ENCODE measurements around the gene PITX1. TPM values are rescaled to one million over a fixed set of nuclear protein-coding genes. Genes with fewer than 3 reads are reported as not detected.
A peak's percentile ranks its signal among the peaks of the same experiment; 100 is the strongest.

PITX1 gene
- total and polyA plus RNA-seq, 11 donors, result 0.03 to 0.39 TPM; not detected in 9

DNA sequence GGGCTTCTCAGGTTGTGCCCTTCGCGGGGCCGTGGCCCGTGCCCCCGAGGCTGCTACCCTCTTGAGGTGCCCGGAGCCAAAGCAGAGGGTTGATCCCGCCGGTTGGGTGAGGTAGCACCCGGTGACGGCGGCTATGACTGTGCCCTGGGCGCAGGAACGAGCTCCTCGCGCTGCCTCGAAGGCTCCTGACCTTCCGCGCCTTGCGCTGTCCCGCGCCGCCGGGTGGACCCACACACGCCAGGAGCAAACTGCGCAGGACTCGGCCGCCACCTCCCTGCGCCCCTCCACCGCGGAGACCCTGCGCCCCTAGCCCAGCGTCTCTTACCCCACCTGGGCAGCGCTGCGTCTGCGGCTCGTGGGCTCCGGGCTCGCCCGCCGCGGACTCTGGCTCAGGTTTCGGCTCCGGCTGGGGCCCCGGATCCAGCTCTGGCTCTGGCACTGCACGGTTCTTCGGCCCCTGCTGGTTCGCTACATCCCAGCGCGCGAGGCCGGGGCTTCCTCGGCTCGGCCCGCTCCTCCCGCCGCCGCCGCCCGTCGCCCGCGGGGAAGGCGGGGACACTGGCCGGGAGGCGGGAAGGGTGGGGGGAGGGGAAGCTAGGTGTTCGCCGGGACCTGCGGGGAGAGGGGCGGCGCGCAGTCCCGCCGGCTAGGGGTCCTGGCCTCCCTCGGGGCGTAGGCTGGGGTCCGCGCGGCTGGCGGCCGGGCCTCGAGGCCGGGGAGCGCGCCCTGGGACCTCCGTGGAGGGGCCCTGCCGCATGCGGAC is 5.4 kb upstream of the PITX1 start:
- ATAC-seq (peak in 2 of 4 donors; percentile 19 to 22), DNase-seq (peak in 1 of 5 donors; percentile 59)
- Histone ChIP-seq H3K27me3 (peaks cover 58 to 98% (median 95%) of the 10 kb centered on the region in 9 donors), H3K9me3 (no peaks in the 10 kb centered on the region), H3K36me3 (no peaks in the 10 kb centered on the region), H3K4me1 (peaks cover 0 to 25% (median 12%) of the 10 kb centered on the region in 12 donors), H3K27ac (no peak overlapping the region), H3K4me3 (peak overlapping the region in 3 of 12 donors; percentile 3 to 20 (median 7))
- TF ChIP-seq, protein P1, sequence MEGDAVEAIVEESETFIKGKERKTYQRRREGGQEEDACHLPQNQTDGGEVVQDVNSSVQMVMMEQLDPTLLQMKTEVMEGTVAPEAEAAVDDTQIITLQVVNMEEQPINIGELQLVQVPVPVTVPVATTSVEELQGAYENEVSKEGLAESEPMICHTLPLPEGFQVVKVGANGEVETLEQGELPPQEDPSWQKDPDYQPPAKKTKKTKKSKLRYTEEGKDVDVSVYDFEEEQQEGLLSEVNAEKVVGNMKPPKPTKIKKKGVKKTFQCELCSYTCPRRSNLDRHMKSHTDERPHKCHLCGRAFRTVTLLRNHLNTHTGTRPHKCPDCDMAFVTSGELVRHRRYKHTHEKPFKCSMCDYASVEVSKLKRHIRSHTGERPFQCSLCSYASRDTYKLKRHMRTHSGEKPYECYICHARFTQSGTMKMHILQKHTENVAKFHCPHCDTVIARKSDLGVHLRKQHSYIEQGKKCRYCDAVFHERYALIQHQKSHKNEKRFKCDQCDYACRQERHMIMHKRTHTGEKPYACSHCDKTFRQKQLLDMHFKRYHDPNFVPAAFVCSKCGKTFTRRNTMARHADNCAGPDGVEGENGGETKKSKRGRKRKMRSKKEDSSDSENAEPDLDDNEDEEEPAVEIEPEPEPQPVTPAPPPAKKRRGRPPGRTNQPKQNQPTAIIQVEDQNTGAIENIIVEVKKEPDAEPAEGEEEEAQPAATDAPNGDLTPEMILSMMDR (IDR thresholded peaks at IDR 0.05), result no peak
- intact Hi-C loops (cut with DNase I), result loop anchor here in 1 of 10 donors (5.0 kb wide), 1 partner anchor 153 kb away; no protein-coding TSS in a partner anchor
- 1 to 4% (median 2%) methylated on average over 28 to 87 of the region's 87 CpGs for WGBS, 4 donors

DNA sequence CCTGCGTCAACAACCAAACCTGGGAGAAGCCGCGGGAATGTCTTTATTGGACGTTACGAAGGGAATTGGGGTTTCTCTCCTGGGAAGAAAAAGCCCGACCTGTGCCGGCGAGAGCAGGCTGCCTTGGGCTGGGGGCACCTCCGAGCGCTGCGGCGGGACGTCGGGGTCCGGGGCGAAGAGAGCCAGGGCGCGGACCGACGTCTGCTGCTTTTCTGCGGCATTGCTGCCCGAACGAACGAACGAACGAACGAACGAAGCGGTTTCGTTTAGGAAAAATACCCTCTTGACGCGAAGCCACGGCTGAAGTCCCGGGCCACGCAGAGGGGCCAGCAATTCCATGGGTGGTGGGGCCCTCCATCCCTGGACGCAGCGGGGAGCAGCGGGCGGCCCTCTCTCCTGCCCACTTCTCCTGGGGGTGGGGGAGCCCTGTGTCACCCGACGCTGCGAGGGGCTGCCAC is 4.8 kb upstream of the PITX1 start:
- H3K27me3 ChIP-seq, result peaks cover 58 to 98% (median 95%) of the 10 kb centered on the region in 9 donors
- peak overlapping the region in 2 of 12 donors; percentile 3 to 20 for H3K4me3 ChIP-seq
- peaks cover 0 to 30% (median 14%) of the 10 kb centered on the region in 12 donors for H3K4me1 ChIP-seq
- DNase-seq (no peak), ATAC-seq (no peak)
- 3 to 6% (median 4%) methylated on average over 16 to 42 of the region's 42 CpGs for WGBS, 4 donors
- intact Hi-C loops (cut with DNase I), result no loop called here
- no peak overlapping the region for H3K27ac ChIP-seq
- no peaks in the 10 kb centered on the region for H3K36me3 ChIP-seq
- H3K9me3 ChIP-seq, result no peaks in the 10 kb centered on the region
- TF ChIP-seq POLR2A (IDR thresholded peaks at IDR 0.05), result no peak
- TF ChIP-seq, protein P1 (IDR thresholded peaks at IDR 0.05), result no peak

DNA sequence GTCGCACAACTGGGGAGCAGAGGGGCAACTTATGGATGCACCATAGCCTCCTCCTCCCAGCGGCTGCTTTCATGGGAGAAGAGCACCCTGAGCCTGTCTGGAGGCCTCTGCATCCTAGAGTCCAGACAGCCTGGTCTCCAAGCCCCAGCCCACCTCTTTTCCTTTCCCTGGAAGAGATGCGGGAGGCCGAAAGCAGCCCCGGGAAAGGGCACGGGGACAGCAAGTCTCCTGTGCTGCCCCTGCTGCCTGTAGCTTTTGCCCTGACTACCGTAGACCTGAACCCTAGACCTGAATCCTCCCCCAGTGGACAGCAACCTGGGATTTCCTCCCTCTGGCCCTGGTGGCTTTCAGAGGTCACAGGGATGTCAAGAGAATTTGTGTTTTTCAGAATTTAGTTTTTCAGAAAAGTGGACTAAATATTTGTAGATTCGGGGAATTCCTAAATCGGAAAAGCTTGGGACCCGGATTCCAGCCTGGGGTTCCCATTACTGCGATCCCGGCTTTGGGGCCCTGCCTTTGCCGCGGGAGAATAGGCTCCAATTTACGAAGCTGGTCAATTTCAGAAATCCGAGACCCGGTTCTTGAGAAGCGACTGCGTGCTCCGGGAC is 4.3 kb upstream of the PITX1 start:
- no peaks in the 10 kb centered on the region for H3K36me3 ChIP-seq
- H3K4me1 ChIP-seq, result peaks cover 2 to 35% (median 17%) of the 10 kb centered on the region in 12 donors
- WGBS, 4 donors, result 10 to 15% (median 12%) methylated on average over 19 to 20 of the region's 20 CpGs
- peak overlapping the region in 1 of 12 donors; percentile 3 for H3K4me3 ChIP-seq
- peak in 1 of 5 donors; percentile 52 for DNase-seq
- no peak for ATAC-seq
- H3K27me3 ChIP-seq, result peaks cover 64 to 98% (median 94%) of the 10 kb centered on the region in 9 donors
- intact Hi-C loops (cut with DNase I), result no loop called here
- TF ChIP-seq POLR2A (IDR thresholded peaks at IDR 0.05), result no peak
- TF ChIP-seq, protein P1 (IDR thresholded peaks at IDR 0.05), result no peak
- no peak overlapping the region for H3K27ac ChIP-seq
- H3K9me3 ChIP-seq, result no peaks in the 10 kb centered on the region
